Kidney glomerular epithelial cell (primary cell): Measurements from ENCODE around the gene ZPR1.
"Not testable (repeated sequence)": the region's sequence is repeated elsewhere in the genome, so short reads cannot be mapped to it uniquely, and the experiment has no call there.

ENCODE experiments used
- DNase-seq: peaks from one replicate; lab custom pipeline; 2025; lab: John Stamatoyannopoulos, UW

Gene ZPR1

GRCh38 chr11:116787786-116788486 lies at the start of gene ZPR1:
Gene ZPR1, minus strand, starts transcription at chr11:116788023. Its CDS starts 33 bp downstream, at chr11:116787990.
- DNase-seq, result peak; percentile 55

- DNase-seq, result no peak
Measured at GRCh38 chr11:116836632-116836991, 48.8 kb upstream of the ZPR1 start.

- peak; percentile 53 for DNase-seq
Measured at GRCh38 chr11:116835791-116836631, 48.2 kb upstream of the ZPR1 start.

GRCh38 chr11:116835042-116835772 lies 47.4 kb upstream of the ZPR1 start:
- DNase-seq, result no peak

DNA sequence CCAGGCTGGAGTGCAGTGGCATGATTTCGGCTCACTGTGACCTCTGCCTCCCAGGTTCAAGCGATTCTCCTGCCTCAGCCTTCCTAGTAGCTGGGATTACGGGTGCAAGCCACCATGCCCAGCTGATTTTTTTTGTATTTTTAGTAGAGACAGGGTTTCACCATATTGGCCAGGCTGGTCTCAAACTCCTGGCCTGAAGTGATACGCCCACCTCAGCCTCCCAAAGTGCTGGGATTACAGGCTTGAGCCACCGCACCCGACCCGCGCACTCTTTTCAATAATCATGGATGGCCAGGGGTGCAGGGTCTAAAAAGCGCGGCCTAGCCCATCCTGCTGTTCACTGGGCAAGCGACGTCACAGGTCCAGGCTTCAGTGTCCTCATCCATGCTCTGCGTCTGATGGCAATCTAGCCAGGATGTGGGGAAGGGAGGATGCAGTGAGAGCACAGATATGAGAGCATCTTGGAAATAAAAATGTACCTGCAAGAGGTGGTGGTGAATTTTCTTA lies 46.8 kb upstream of the ZPR1 start:
- DNase-seq, result not testable (repeated sequence)

GRCh38 chr11:116833816-116834534 lies 46.2 kb upstream of the ZPR1 start:
- DNase-seq, result no peak

GRCh38 chr11:116833491-116833815 lies 45.6 kb upstream of the ZPR1 start:
- DNase-seq, result no peak

DNA sequence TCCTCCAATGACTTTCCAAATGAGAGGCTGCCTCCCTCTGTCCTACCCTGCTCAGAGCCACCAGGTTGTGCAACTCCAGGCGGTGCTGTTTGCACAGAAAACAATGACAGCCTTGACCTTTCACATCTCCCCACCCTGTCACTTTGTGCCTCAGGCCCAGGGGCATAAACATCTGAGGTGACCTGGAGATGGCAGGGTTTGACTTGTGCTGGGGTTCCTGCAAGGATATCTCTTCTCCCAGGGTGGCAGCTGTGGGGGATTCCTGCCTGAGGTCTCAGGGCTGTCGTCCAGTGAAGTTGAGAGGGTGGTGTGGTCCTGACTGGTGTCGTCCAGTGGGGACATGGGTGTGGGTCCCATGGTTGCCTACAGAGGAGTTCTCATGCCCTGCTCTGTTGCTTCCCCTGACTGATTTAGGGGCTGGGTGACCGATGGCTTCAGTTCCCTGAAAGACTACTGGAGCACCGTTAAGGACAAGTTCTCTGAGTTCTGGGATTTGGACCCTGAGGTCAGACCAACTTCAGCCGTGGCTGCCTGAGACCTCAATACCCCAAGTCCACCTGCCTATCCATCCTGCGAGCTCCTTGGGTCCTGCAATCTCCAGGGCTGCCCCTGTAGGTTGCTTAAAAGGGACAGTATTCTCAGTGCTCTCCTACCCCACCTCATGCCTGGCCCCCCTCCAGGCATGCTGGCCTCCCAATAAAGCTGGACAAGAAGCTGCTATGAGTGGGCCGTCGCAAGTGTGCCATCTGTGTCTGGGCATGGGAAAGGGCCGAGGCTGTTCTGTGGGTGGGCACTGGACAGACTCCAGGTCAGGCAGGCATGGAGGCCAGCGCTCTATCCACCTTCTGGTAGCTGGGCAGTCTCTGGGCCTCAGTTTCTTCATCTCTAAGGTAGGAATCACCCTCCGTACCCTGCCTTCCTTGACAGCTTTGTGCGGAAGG lies 44.8 kb upstream of the ZPR1 start:
- DNase-seq, result no peak

- no peak for DNase-seq
Measured at GRCh38 chr11:116831790-116832349, 44.0 kb upstream of the ZPR1 start.

- no peak for DNase-seq
Measured at GRCh38 chr11:116830184-116830912, 42.5 kb upstream of the ZPR1 start.

DNA sequence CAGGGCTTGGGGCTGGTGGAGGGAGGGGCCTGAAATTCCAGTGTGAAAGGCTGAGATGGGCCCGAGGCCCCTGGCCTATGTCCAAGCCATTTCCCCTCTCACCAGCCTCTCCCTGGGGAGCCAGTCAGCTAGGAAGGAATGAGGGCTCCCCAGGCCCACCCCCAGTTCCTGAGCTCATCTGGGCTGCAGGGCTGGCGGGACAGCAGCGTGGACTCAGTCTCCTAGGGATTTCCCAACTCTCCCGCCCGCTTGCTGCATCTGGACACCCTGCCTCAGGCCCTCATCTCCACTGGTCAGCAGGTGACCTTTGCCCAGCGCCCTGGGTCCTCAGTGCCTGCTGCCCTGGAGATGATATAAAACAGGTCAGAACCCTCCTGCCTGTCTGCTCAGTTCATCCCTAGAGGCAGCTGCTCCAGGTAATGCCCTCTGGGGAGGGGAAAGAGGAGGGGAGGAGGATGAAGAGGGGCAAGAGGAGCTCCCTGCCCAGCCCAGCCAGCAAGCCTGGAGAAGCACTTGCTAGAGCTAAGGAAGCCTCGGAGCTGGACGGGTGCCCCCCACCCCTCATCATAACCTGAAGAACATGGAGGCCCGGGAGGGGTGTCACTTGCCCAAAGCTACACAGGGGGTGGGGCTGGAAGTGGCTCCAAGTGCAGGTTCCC lies 41.8 kb upstream of the ZPR1 start, which contains the start of gene APOC3:
Gene APOC3, plus strand, starts transcription at position 383 of the 659 bp plus-strand sequence. CDS start 676 bp downstream, outside the sequence.
- no peak for DNase-seq

GRCh38 chr11:116828632-116829524 lies 41.1 kb upstream of the ZPR1 start:
- DNase-seq, result no peak

DNA sequence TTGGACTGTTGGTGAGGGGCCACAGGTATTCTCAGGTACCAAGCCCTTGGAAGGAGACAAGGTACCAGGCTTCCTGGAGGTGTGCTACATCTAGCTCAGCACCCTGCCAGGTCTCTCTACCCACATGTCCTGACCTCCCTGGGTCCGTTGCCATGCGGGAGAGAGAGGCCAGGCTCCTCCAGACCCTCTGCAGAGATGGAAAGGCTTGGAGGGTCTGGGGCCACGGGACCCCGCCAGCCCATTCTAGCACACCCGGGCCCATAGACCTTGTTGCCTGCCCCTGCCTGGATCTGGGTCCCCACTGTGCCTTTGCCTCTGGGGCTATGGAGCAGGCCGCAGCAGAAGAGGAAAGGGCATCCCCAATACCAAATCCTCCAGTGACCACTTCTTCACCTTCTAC lies 39.6 kb upstream of the ZPR1 start:
- DNase-seq, result no peak

GRCh38 chr11:116826751-116827431 lies 39.1 kb upstream of the ZPR1 start:
- no peak for DNase-seq

DNA sequence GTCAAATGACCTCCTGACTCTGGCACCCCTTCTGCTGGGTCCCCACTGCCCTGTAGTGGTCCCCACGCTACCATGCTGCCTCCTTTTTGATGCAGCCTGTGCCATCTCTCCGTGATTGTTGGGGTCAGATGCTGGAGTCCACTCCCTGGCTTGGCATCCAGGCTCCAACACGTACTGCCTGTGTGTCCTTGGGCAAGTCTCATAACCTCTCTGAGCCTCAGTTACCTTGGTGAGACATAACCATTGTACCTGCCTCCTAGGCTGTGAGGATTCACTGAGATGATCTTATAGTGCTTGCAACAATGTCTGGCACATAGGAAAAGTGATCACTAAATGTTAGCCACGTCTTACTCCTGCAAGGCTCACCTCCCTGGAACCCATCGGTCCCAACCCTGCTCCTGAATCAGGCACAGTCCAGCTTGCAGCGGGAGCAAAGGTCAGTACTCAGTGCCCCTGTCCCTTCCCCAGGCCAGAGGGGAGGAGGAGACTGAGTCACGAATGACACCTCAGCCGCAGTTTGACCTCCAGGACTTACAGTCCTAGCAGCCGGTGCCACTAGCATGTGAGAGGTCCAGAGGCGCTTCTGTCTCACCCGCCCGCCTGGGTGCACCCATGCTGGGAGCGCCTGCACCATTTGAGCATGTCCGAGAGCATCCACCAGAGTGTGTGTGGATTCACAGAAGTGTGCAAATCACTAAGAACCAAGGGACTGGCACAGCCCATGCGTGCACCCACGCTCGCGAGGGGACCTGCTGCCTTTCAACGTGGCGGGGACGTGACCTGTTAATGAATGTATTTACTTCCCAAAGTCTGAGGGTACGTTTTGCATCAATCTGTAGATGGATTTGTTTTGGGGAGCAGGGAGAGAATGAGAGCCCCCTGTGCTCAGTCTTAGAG lies 38.3 kb upstream of the ZPR1 start:
- no peak for DNase-seq

- DNase-seq, result no peak
Measured at GRCh38 chr11:116825434-116825833, 37.6 kb upstream of the ZPR1 start.
